Neural cell (in vitro differentiated cells): Measurements from ENCODE around the gene ODF2. TPM values are rescaled to one million over a fixed set of nuclear protein-coding genes. Genes with fewer than 3 reads are reported as not detected.

Source experiments
- H2AFZ ChIP-seq: fragments of 200-600, 300-800 bp; sonication (generic), shearing (Covaris generic); 2 replicates; pipeline ENCODE4 v1.6.0; 2014; ENCODE audit warnings: low read depth, mild to moderate bottlenecking, antibody characterized with exemption, low read length, moderate library complexity
- H3F3A ChIP-seq: fragments of 200-600 bp; shearing (Covaris generic); 2 replicates; pipeline ENCODE4 v1.6.1; 2016; ENCODE audit warnings: mild to moderate bottlenecking, moderate library complexity, mixed read lengths, antibody characterized with exemption, low read length; ENCODE audit not compliant: insufficient read depth, poor library complexity, severe bottlenecking
- H3K27ac ChIP-seq: fragments of 200-600, 300-800 bp; sonication (generic), shearing (Covaris generic); 2 replicates; pipeline ENCODE4 v1.5.1; 2014; ENCODE audit warnings: mild to moderate bottlenecking, low read length, moderate library complexity
- H3K27me3 ChIP-seq: fragments of 300-800, 200-600 bp; sonication (generic), shearing (Covaris generic); 2 replicates; pipeline ENCODE4 v1.6.0; 2014; ENCODE audit warnings: mild to moderate bottlenecking, low read depth, low read length, moderate library complexity; ENCODE audit not compliant: insufficient read depth
- H3K36me3 ChIP-seq: fragments of 300-800, 200-600 bp; sonication (generic), shearing (Covaris generic); 2 replicates; pipeline ENCODE4 v1.5.1; 2014; ENCODE audit warnings: mild to moderate bottlenecking, antibody characterized with exemption, low read length, moderate library complexity; ENCODE audit not compliant: insufficient read depth
- H3K4me2 ChIP-seq: fragments of 300-800, 200-600 bp; sonication (generic), shearing (Covaris generic); 2 replicates; pipeline ENCODE4 v1.6.0; 2014; ENCODE audit warnings: mild to moderate bottlenecking, low read length
- H3K4me3 ChIP-seq: fragments of 300-800, 200-600 bp; sonication (generic), shearing (Covaris generic); 2 replicates; pipeline ENCODE4 v1.5.1; 2014; ENCODE audit warnings: mild to moderate bottlenecking, low read length, moderate library complexity
- H3K79me2 ChIP-seq: fragments of 200-600 bp; shearing (Covaris generic); replicated peaks from 2 replicates; pipeline ENCODE4 v1.6.0; 2014; ENCODE audit warnings: mild to moderate bottlenecking, low read length, moderate library complexity; ENCODE audit not compliant: insufficient read depth
- H3K9ac ChIP-seq: fragments of 300-800, 200-600 bp; sonication (generic), shearing (Covaris generic); 2 replicates; pipeline ENCODE4 v1.6.1; 2016; ENCODE audit warnings: mild to moderate bottlenecking, low read length, mixed read lengths
- H3K9me2 ChIP-seq: fragments of 200-600 bp; shearing (Covaris generic); 2 replicates; pipeline ENCODE4 v1.6.1; 2016; ENCODE audit warnings: mild to moderate bottlenecking, low read length, mixed read lengths; ENCODE audit not compliant: insufficient read depth
- H3K9me3 ChIP-seq: fragments of 200-600, 300-800 bp; sonication (generic), shearing (Covaris generic); 2 replicates; pipeline ENCODE4 v1.6.1; 2016; ENCODE audit warnings: mild to moderate bottlenecking, mixed run types, low read length, moderate library complexity, mixed read lengths
- H4K20me1 ChIP-seq: fragments of 200-600 bp; shearing (Covaris generic); 2 replicates; pipeline ENCODE4 v1.6.1; 2016; ENCODE audit warnings: mild to moderate bottlenecking, mixed run types; ENCODE audit not compliant: insufficient read depth
- CTCF ChIP-seq: fragments of 450-650 bp; IDR thresholded peaks from 2 replicates; pipeline ENCODE4 v1.5.1; 2014; ENCODE audit warnings: antibody characterized with exemption, mild to moderate bottlenecking, moderate library complexity; ENCODE audit not compliant: poor library complexity, severe bottlenecking
- EP300 ChIP-seq: fragments of 450-650 bp; conservative IDR thresholded peaks from 2 replicates; pipeline ENCODE4 v1.6.1; 2014; ENCODE audit warnings: antibody characterized with exemption, mild to moderate bottlenecking, moderate library complexity; ENCODE audit not compliant: poor library complexity, severe bottlenecking
- EZH2 ChIP-seq: fragments of 200-600, 300-800 bp; shearing (Covaris generic), sonication (generic); IDR thresholded peaks from 2 replicates; pipeline ENCODE4 v1.6.1; 2014; ENCODE audit warnings: antibody characterized with exemption, low read length, borderline replicate concordance, mild to moderate bottlenecking; ENCODE audit not compliant: insufficient read depth, poor library complexity, severe bottlenecking
- MXI1 ChIP-seq: fragments of 450-650 bp; conservative IDR thresholded peaks from 2 replicates; pipeline ENCODE4 v1.6.1; 2014; ENCODE audit warnings: antibody characterized with exemption, mild to moderate bottlenecking; ENCODE audit not compliant: poor library complexity, severe bottlenecking
- POLR2AphosphoS5 ChIP-seq: IDR thresholded peaks from 2 replicates; pipeline ENCODE4 v1.6.1; 2012
- RAD21 ChIP-seq: fragments of 450-650 bp; conservative IDR thresholded peaks from 2 replicates; pipeline ENCODE4 v1.6.1; 2014; ENCODE audit warnings: antibody characterized with exemption, mild to moderate bottlenecking, moderate library complexity
- REST ChIP-seq: IDR thresholded peaks from 2 replicates; pipeline ENCODE4 v1.6.1; 2012; ENCODE audit warnings: borderline replicate concordance
- SMC3 ChIP-seq: fragments of 450-650 bp; conservative IDR thresholded peaks from 2 replicates; pipeline ENCODE4 v1.6.1; 2014; ENCODE audit warnings: antibody characterized with exemption, mild to moderate bottlenecking, moderate library complexity; ENCODE audit not compliant: poor library complexity
- TAF1 ChIP-seq: IDR thresholded peaks from 2 replicates; pipeline ENCODE4 v1.6.1; 2012; ENCODE audit warnings: low read depth
- polyA plus RNA-seq: library from polyadenylated mRNA; depleted of rRNA; stranded (reverse); fragments of >200 nt; gene quantifications from 2 replicates; pipeline ENCODE4 v1.2.3, GENCODE V29; 2014

ODF2 gene
- polyA plus RNA-seq, 1 donor from 2014 or later = 39.3 TPM

GRCh38 chr9:128429513-128430086 is 26.2 kb upstream of the ODF2 start:
- Histone ChIP-seq H3K9ac (no peak overlapping the region), H3K9me2 (no peaks in the 10 kb centered on the region), H3K27ac (no peak overlapping the region), H3K79me2 (no peaks in the 10 kb centered on the region), H3K4me3 (no peak overlapping the region), H3F3A (no peaks in the 10 kb centered on the region), H3K36me3 (no peaks in the 10 kb centered on the region), H3K27me3 (no peaks in the 10 kb centered on the region), H3K9me3 (no peaks in the 10 kb centered on the region), H4K20me1 (no peaks in the 10 kb centered on the region), H3K4me2 (no peak overlapping the region), H2AFZ (no peak overlapping the region)
- TF ChIP-seq EZH2 (no peak), RAD21 (no peak), MXI1 (no peak), SMC3 (no peak), EP300 (no peak), POLR2AphosphoS5 (no peak), TAF1 (no peak), REST (no peak), CTCF (no peak)

- TF ChIP-seq RAD21 (no peak), POLR2AphosphoS5 (no peak), EZH2 (no peak), TAF1 (no peak), EP300 (no peak)
- Histone ChIP-seq H3K27ac (no peak overlapping the region), H3F3A (no peaks in the 10 kb centered on the region), H3K9me3 (no peaks in the 10 kb centered on the region), H2AFZ (no peak overlapping the region), H3K4me2 (no peak overlapping the region), H3K9ac (no peak overlapping the region), H4K20me1 (no peaks in the 10 kb centered on the region), H3K9me2 (no peaks in the 10 kb centered on the region), H3K27me3 (no peaks in the 10 kb centered on the region), H3K4me3 (no peak overlapping the region), H3K79me2 (no peaks in the 10 kb centered on the region), H3K36me3 (no peaks in the 10 kb centered on the region)
Measured at GRCh38 chr9:128431207-128431606, 24.6 kb upstream of the ODF2 start.
